OCI-LY1 (cell line): ENCODE data around the gene THOC2.

Source experiments
- H2AFZ ChIP-seq: fragments of 200-600 bp; sonication (generic), shearing (Covaris generic); 2 replicates; pipeline ENCODE4 v1.6.0; 2014; ENCODE audit warnings: antibody characterized with exemption, mild to moderate bottlenecking, low read length
- H3F3A ChIP-seq: fragments of 200-600 bp; sonication (generic), shearing (Covaris generic); 2 replicates; pipeline ENCODE4 v1.6.0; 2014; ENCODE audit warnings: mild to moderate bottlenecking, antibody characterized with exemption, low read length, moderate library complexity; ENCODE audit not compliant: insufficient read depth
- H3K27ac ChIP-seq: fragments of 200-600 bp; sonication (generic); 2 replicates; pipeline ENCODE4 v1.5.1; 2014; ENCODE audit warnings: low read length, mixed run types, mild to moderate bottlenecking, low read depth; ENCODE audit not compliant: poor library complexity, severe bottlenecking
- H3K27me3 ChIP-seq: fragments of 200-600 bp; sonication (generic); 2 replicates; pipeline ENCODE4 v1.6.0; 2014; ENCODE audit warnings: antibody characterized with exemption, mild to moderate bottlenecking, low read length, moderate library complexity; ENCODE audit not compliant: insufficient read depth
- H3K36me3 ChIP-seq: fragments of 200-600 bp; sonication (generic); 2 replicates; pipeline ENCODE4 v1.6.1; 2014; ENCODE audit warnings: mild to moderate bottlenecking, antibody characterized with exemption, low read length, moderate library complexity, mixed read lengths; ENCODE audit not compliant: insufficient read depth
- H3K4me1 ChIP-seq: fragments of 200-600 bp; sonication (generic); 2 replicates; pipeline ENCODE4 v1.5.1; 2014; ENCODE audit warnings: mild to moderate bottlenecking, low read length, moderate library complexity; ENCODE audit not compliant: insufficient read depth, severe bottlenecking
- H3K4me2 ChIP-seq: fragments of 200-600 bp; sonication (generic), shearing (Covaris generic); 2 replicates; pipeline ENCODE4 v1.6.1; 2014; ENCODE audit warnings: low read length
- H3K4me3 ChIP-seq: fragments of 200-600 bp; sonication (generic); 2 replicates; pipeline ENCODE4 v1.5.1; 2014; ENCODE audit warnings: low read length, low read depth, mild to moderate bottlenecking, mixed read lengths; ENCODE audit not compliant: poor library complexity, severe bottlenecking
- H3K79me2 ChIP-seq: fragments of 200-600 bp; shearing (Covaris generic); 2 replicates; pipeline ENCODE4 v1.6.1; 2016; ENCODE audit warnings: mixed run types, low read length, mixed read lengths; ENCODE audit not compliant: insufficient read depth
- H3K9ac ChIP-seq: fragments of 200-600 bp; sonication (generic), shearing (Covaris generic); 2 replicates; pipeline ENCODE4 v1.6.1; 2014; ENCODE audit warnings: mild to moderate bottlenecking, low read length, mixed read lengths
- H3K9me2 ChIP-seq: fragments of 200-600 bp; sonication (generic), shearing (Covaris generic); 2 replicates; pipeline ENCODE4 v1.6.1; 2014; ENCODE audit warnings: low read depth, mild to moderate bottlenecking, low read length, mixed read lengths
- H3K9me3 ChIP-seq: fragments of 200-600 bp; shearing (Covaris generic); 2 replicates; pipeline ENCODE4 v1.6.1; 2014; ENCODE audit warnings: low read length, mixed read lengths
- H4K20me1 ChIP-seq: fragments of 200-600 bp; sonication (generic), shearing (Covaris generic); 2 replicates; pipeline ENCODE4 v1.6.0; 2016; ENCODE audit warnings: mild to moderate bottlenecking, low read length; ENCODE audit not compliant: insufficient read depth
- CTCF ChIP-seq: fragments of 200-600 bp; sonication (generic), shearing (Covaris generic); IDR thresholded peaks from 2 replicates; pipeline ENCODE4 v1.5.1; 2017; ENCODE audit warnings: mild to moderate bottlenecking, antibody characterized with exemption, low read length, moderate library complexity, mixed read lengths
- EZH2 ChIP-seq: fragments of 200-600 bp; sonication (generic), shearing (Covaris generic); IDR thresholded peaks from 2 replicates; pipeline ENCODE4 v1.8.0; 2017; ENCODE audit warnings: borderline replicate concordance, mixed run types, mild to moderate bottlenecking, antibody characterized with exemption, low read length, moderate library complexity, mixed read lengths

Gene THOC2

GRCh38 chrX:123696334-123696733 is 36.5 kb downstream of the THOC2 start:
- no peaks in the 10 kb centered on the region for H3K27me3 ChIP-seq
- H3K4me1 ChIP-seq = no peaks in the 10 kb centered on the region
- H3K36me3 ChIP-seq = peaks cover 22% of the 10 kb centered on the region; the same call in 1 of the 2 replicates
- no peaks in the 10 kb centered on the region for H4K20me1 ChIP-seq
- H3K79me2 ChIP-seq = no peaks in the 10 kb centered on the region
- no peaks in the 10 kb centered on the region for H3K9me2 ChIP-seq
- H3K4me3 ChIP-seq = no peak overlapping the region
- H3K9ac ChIP-seq = no peak overlapping the region
- TF ChIP-seq EZH2 (no peak), CTCF (no peak)
- H3F3A ChIP-seq = no peaks in the 10 kb centered on the region
- no peaks in the 10 kb centered on the region for H3K9me3 ChIP-seq
- H3K4me2 ChIP-seq = no peak overlapping the region
- no peak overlapping the region for H3K27ac ChIP-seq
- no peak overlapping the region for H2AFZ ChIP-seq

GRCh38 chrX:123695242-123695641 is 37.6 kb downstream of the THOC2 start:
- no peaks in the 10 kb centered on the region for H3F3A ChIP-seq
- H3K4me1 ChIP-seq = no peaks in the 10 kb centered on the region
- no peak overlapping the region for H3K9ac ChIP-seq
- H3K27me3 ChIP-seq = no peaks in the 10 kb centered on the region
- H2AFZ ChIP-seq = no peak overlapping the region
- no peaks in the 10 kb centered on the region for H3K9me2 ChIP-seq
- H3K36me3 ChIP-seq = peaks cover 30% of the 10 kb centered on the region; the same call in 1 of the 2 replicates
- H3K4me3 ChIP-seq = no peak overlapping the region
- H4K20me1 ChIP-seq = no peaks in the 10 kb centered on the region
- TF ChIP-seq CTCF (no peak), EZH2 (no peak)
- no peak overlapping the region for H3K4me2 ChIP-seq
- no peaks in the 10 kb centered on the region for H3K79me2 ChIP-seq
- no peaks in the 10 kb centered on the region for H3K9me3 ChIP-seq
- no peak overlapping the region for H3K27ac ChIP-seq

GRCh38 chrX:123691776-123692175 is 41.1 kb downstream of the THOC2 start:
- Histone ChIP-seq H3K27ac (no peak overlapping the region), H3K27me3 (no peaks in the 10 kb centered on the region), H3K4me1 (no peaks in the 10 kb centered on the region), H3F3A (no peaks in the 10 kb centered on the region), H2AFZ (no peak overlapping the region), H3K79me2 (no peaks in the 10 kb centered on the region), H3K9me3 (no peaks in the 10 kb centered on the region), H4K20me1 (no peaks in the 10 kb centered on the region), H3K4me2 (no peak overlapping the region), H3K9me2 (no peaks in the 10 kb centered on the region), H3K36me3 (peaks cover 22% of the 10 kb centered on the region; the same call in 1 of the 2 replicates), H3K9ac (no peak overlapping the region), H3K4me3 (no peak overlapping the region)
- no peak for TF ChIP-seq EZH2
- TF ChIP-seq CTCF = no peak
